GM21381 (cell line): ENCODE measurements around the gene SGCD.

Experiments
- ATAC-seq: cut with Tn5 transposase; IDR thresholded peaks from one replicate; pipeline ENCODE4 v1.9.1; 2021; ENCODE audit warnings: mild to moderate bottlenecking, moderate library complexity; ENCODE audit not compliant: unreplicated experiment

Gene SGCD

DNA sequence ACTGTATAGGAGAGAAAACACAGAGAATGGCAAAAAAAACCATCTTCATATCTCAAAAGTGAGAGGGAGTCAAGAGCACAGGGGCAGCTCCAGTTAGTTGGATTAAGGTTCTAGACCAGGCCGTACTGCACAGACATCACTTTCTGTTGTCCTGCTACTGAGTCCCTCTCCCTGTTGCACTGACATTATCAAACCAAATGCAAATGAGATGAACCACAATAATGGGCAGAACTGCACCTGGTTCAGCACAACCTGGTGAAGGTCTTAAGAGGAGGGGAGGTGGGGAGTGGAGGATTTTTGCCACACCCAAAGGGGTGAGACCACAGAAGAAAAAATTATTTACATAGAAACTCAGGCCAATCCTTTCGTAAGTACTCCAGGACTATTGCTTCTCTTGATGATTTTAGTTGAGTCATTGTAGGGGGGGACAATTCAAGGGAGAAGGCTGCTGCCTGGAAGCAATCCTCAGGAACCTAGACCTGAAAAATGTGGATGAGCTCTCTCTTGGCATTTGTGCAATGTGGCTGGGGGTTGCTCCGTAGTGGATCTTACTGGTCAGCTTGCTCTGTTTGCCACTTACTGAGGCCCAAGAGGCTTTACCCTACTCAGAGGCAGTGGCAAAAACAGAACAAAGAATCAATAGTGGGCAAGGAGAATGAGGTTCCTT is 428.6 kb downstream of the SGCD start:
- ATAC-seq = no peak

GRCh38 chr5:156758011-156758791 is 431.2 kb downstream of the SGCD start:
- no peak for ATAC-seq

GRCh38 chr5:156759156-156759555 is 432.2 kb downstream of the SGCD start:
- ATAC-seq = no peak

DNA sequence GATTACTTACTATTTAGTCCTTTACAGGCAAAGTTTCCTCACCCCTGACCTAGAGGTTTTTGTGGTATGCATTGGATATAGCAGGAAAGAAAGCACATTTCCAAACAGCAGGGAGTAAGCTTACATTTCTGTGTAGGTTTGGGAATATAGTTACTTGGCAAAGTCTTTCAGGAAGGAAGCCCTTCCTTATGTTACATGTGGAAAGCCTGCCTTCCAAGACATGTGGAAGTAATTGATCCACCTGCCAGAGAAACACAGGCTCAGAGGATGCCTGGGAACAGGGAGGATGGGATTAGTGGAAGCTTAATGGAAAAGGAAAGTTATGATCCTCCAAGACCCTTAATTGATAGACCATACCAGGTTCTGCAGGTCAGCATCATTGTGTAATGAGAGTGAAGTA is 435.8 kb downstream of the SGCD start:
- ATAC-seq = no peak

- no peak for ATAC-seq
Observed at GRCh38 chr5:156764176-156764971, 437.4 kb downstream of the SGCD start.

- ATAC-seq = no peak
Observed at GRCh38 chr5:156774273-156774672, 447.3 kb downstream of the SGCD start.

DNA sequence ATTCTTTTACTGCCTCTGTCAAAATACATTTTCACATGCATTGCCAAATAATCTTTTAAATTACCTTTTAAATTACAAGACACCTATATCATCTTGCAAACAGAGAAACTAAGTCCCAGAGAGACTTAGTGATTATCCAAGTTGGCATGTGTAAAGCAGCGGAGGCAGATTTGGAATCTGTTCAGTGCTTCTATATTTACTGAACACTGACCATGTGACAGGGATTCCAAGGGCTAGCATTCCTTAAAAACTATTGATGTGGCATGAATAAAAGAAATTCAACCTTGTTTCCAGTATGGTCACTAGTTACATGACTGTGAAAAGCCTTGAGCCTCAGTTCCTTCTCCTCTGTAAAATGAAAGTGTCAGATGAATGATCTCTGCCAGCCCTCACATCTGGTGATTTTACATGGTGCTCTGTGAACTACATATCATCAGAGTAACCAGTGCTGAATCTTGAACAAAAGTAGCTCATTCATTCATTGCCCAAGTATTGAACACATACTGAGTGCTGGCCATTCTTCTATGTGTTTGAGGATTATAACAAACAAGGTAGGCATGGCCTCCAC is 451.3 kb downstream of the SGCD start:
- no peak for ATAC-seq

DNA sequence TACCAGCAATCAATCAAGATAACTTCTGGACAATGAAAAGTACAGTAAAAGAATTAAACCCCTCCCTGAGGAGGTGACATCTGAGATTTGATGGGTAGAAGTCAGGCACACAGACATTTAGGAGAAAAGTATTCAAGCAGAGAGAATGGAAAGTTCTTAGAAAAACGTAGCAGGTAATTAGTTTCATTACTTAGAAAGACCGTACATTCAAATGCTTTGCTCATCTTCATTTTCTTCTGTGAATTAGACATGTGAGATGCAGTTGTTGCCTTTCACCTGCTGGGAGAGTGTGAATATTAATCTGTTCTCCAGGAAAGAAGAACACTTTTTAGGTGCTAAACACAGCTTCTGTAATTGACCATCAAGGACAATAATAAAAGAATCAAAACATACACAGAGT is 451.8 kb downstream of the SGCD start:
- no peak for ATAC-seq

DNA sequence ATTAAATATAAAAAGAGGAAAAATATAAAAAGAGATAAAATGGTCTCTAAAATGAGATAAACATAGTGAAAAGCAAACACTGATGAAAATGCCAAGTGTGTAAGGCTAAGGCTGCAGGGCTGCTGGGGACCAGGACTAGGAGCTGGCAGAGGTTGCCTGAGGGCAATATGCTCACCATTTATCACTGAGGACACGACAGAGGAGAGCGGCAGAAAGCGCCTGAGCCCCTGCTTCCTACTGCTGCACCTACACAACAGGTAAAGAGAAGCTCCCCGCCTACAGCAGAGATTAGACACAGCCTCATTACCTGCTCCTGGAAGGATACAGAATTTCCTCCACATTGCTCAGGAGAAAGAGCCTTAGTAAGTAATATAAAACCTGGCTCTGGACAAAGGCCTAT is 452.5 kb downstream of the SGCD start:
- ATAC-seq = no peak

DNA sequence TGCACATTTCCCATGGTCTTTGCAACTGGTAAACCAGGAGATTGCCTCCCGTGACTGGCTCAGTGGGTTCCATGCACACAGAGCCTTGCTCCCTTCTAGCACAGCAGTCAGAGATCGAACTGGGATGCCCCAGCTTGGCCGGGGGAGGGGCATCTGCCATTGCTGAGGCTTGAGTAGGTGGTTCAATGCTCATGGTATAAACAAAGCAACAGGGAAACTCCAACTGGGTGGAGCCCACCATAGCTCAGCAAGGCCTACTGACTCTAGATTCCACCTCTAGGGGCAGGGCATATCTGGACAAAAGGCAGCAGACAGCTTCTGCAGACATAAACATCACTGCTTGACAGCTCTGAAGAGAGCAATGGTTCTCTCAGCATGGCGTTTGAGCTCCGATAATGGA is 456.1 kb downstream of the SGCD start:
- ATAC-seq = no peak

- ATAC-seq = no peak
Observed at GRCh38 chr5:156794687-156795086, 467.7 kb downstream of the SGCD start.

DNA sequence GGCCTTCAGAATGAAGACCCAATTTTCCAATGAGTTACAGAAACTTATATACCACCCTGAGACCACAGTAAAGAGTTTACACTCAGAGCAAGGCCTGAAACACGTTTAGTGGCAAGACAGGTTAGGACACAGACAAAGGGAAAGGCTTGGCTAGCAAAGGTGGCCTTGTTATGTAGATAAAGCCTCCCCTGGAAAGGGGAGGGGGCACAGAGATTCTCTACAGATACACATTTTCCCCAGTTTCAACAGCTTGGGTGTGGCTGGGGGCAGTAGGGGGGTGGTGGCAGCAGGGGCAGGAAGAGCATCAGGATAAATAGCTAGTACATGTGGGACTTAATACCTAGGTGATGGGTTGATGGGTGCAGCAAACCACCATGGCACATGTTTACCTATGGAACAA is 471.2 kb downstream of the SGCD start:
- ATAC-seq = no peak

- ATAC-seq = no peak
Observed at GRCh38 chr5:156799171-156799570, 472.2 kb downstream of the SGCD start.

DNA sequence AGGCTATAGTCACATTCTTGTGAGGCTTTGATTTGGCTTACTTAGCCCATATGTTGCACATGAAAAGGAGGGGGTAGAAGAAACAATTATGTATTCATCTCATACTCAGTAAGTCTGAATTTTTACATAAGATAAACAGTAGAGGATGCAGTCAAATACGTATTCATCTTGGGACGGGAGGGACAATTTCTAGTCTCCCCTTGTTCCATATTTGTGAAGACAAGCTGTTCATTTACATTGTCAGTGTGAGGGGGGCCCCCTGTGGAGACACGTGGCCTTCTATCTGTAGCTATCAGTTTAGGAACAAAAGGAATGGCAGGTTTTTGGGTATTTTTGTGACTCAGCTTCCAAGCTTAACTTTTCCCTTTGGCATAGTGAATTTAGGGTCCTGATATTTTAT is 474.0 kb downstream of the SGCD start:
- ATAC-seq = no peak

DNA sequence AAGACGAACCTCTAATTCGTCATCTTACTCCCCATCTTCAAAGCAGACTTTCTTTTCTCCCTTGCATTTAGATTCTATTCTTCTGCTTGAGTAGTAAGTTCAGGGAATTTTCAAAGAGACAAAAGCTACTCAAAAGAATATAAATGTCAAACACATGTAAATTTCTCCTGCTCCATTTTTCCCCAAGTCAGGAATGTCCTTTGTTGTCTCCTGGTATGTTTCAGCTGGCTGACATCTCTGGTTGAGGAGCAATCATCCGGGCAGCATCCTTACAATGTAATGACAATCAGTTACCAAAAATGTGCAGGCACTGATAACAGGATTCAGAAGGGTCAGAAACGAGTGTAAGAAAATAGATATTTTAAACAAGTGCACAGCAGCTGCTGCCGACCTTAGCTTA is 475.5 kb downstream of the SGCD start:
- ATAC-seq = no peak

DNA sequence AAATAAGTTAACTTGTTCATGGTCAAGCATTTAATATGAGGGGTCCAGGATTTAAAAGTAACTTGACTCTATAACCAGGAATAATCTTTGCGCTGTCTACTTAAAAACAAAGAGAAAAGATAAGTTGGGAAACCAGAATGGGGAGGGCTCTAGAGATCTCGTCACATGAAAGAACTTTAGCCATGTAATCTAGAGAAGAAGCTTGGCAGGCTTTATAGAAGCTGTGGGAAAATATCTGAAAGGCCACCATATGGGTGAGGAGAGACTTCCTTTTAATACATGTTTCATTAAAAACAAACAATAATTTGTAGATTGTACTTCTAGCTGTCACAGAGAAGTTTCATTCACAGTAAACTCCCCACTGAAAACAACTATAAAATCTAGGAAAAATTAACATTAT is 476.4 kb downstream of the SGCD start:
- ATAC-seq = no peak

DNA sequence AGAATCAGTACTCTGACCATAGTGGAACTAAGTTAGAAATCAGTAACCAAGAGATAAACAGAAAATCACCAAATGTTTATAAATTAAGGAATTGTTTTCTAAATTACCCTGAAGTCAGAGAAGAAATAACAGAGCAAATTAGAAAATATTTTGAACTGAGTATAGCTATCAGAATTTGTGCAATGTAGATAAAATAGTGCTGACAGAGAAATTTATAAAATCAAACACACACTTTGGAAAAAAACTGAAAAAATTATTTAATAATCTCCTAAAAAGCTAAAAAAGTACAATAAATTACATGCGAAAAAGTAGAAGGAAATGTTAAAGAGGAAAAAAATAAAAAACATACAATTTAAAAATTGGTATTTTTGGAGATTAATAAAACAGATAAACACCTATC is 486.0 kb downstream of the SGCD start:
- ATAC-seq = no peak

GRCh38 chr5:156815988-156816599 is 489.1 kb downstream of the SGCD start:
- ATAC-seq = no peak
